Measurements from ENCODE around the gene SH2B3.

SH2B3 gene

GRCh38 chr12:111424189-111424792 is 18.6 kb downstream of the SH2B3 start:
- no peak for DNase-seq
- TF ChIP-seq GATA1 (IDR thresholded peaks at IDR 0.05; ENCODE audit: low read depth, low read length): no peak
- no peak for TF ChIP-seq POLR2A (IDR thresholded peaks at IDR 0.05; ENCODE audit: low read length)

GRCh38 chr12:111424793-111425251 is 19.1 kb downstream of the SH2B3 start:
- TF ChIP-seq GATA1 (IDR thresholded peaks at IDR 0.05; ENCODE audit: low read depth, low read length) (no peak), POLR2A (IDR thresholded peaks at IDR 0.05; ENCODE audit: low read length) (no peak)
- no peak for DNase-seq

DNA sequence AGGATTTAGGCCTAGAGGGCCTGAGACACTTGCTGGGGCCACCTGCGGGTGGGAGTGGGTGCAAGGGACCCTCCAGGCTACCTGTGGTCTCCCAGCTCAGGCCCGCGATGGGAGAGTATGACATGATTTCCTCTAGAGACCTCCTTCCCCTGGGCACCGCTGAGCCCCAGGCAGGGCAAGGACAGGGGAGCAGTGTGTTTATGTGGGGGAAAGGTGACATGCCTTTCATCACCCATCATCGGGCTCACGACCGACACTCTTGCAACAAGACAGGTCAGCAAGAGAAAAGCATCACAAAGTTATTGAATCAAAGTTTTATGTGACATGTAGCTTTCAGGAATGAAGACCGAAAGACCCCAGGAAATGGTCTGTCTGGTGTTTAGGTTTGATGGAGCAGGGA is 19.9 kb downstream of the SH2B3 start:
- no peak for DNase-seq
- TF ChIP-seq POLR2A (IDR thresholded peaks at IDR 0.05; ENCODE audit: low read length) (no peak), GATA1 (IDR thresholded peaks at IDR 0.05; ENCODE audit: low read depth, low read length) (no peak)

DNA sequence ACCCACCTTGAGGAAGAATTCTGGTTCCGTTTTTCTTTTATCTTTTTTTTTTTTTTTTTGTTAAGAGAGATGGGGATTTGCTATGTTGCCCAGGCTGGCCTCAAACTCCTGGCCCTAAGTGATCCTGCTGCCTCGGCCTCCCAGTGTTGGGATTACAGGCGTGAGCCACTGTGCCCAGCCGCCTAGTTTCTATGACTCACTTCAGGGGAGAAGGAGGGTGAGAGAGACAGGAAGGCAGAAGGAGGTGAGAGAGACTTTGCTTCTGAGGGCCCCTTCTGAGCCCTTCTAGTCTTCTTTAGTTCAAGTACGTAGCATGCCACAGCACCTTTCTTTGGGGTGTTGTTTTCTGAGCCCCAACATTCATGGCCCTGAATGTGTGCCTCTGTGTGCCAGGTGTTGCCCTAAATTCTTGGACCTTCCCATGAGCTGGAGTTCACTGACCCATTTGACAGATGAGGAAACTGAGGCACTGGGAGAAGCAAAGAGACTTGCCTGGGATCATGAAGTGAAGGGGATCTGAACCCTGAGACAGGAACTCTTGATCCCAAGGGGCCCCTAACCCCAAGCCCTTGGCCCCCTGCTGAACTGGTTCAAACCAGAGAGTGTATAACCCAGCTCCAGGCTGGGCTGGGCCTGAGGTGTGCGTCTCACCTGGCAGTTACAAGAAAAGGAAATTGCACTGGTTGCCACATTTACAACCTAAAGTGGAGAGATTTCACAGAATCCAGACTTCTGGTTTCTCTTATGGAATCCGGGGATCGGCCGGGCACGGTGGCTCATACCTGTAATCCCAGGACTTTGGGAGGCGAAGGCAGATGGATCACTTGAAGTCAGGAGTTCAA is 20.8 kb downstream of the SH2B3 start:
- TF ChIP-seq GATA1 (IDR thresholded peaks at IDR 0.05; ENCODE audit: low read depth, low read length): no peak
- no peak for TF ChIP-seq POLR2A (IDR thresholded peaks at IDR 0.05; ENCODE audit: low read length)
- DNase-seq: no peak

DNA sequence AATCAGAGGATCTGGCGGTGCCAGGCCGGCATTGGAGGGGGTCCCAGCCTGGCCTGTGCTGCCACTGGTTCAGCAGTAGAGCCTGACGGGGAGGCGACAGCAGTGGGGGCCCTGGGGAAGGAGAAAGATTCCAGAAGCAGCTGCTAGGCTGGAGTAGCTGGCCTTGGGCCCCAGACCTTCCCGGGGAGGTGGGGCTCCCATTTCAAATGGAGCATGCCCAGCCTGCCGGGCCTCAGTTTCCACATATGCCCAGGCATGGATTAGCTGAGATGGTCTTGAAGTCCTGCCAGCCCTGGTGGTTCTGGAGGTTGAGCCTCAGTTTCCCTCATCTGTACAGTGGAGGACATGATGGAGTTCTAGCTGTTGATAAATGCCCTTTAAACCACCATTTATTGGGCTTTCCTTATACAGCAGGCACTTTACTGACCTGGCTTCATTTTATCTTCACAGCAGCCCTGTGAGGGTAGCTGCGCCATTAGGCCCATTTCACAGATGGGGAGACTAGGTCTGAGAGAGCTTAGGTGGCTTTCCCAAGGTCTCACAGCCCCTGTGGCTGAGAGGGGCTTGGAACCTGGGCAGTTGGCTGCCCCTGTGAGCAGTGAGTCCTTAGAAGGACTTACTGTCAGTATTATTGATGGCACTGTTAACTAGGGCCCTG is 21.8 kb downstream of the SH2B3 start:
- no peak for DNase-seq
- TF ChIP-seq GATA1 (IDR thresholded peaks at IDR 0.05; ENCODE audit: low read depth, low read length) (no peak), POLR2A (IDR thresholded peaks at IDR 0.05; ENCODE audit: low read length) (no peak)

- TF ChIP-seq POLR2A (IDR thresholded peaks at IDR 0.05; ENCODE audit: low read length): no peak
- no peak for TF ChIP-seq GATA1 (IDR thresholded peaks at IDR 0.05; ENCODE audit: low read depth, low read length)
- DNase-seq: no peak
Measured at GRCh38 chr12:111428081-111428727, 22.5 kb downstream of the SH2B3 start.

- DNase-seq: no peak
- TF ChIP-seq GATA1 (IDR thresholded peaks at IDR 0.05; ENCODE audit: low read depth, low read length): no peak
- TF ChIP-seq POLR2A (IDR thresholded peaks at IDR 0.05; ENCODE audit: low read length): no peak
Measured at GRCh38 chr12:111428728-111429175, 23.0 kb downstream of the SH2B3 start.

GRCh38 chr12:111429828-111430432 is 24.2 kb downstream of the SH2B3 start:
- no peak for TF ChIP-seq GATA1 (IDR thresholded peaks at IDR 0.05; ENCODE audit: low read depth, low read length)
- TF ChIP-seq POLR2A (IDR thresholded peaks at IDR 0.05; ENCODE audit: low read length): no peak
- peak; percentile 48 to 57 for DNase-seq

DNA sequence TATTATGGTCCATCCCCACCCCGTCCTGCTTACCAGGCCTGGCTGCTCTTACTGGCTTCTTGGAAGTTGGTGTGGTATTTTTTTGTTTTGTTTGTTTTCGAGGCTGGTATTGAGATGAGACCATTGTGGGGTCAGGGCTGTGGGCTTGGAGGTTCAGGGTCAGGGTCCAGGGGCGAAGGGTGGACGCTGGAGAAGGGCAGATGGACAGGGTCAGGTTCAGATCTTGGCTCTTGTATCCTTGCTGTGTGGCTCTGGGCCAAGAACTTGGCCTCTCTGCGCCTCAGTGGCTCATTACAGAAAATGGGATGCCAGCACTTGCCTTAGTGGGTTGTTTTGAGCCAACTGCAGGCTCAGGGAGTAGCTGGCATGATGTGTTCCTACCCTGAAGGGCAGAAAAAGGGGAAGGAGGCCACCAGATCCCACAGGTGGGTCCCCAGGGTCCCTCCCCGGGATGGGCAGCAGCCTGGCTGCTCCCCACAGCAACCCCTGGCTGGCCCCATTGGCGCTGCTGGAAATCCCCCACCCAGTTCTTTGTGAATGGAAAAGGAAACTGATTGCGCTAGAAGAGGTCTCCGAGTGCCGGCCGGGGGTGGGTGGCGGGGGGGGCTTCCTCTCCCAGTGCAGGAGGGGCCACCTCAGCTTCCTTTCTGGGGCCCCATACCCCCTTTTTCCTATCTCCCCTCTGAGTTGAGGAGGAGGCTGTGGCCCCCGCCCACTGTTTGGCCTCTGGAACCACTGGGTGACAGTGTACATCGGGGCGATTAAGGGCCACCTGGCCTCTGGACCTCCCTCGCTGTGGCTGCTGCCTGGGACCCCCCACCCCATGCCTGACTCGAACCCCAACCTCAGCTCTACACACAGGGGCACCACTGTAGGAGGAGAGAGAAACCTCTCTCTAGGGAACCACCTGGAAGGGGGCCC is 25.0 kb downstream of the SH2B3 start:
- DNase-seq: no peak
- TF ChIP-seq GATA1 (IDR thresholded peaks at IDR 0.05; ENCODE audit: low read depth, low read length) (no peak), POLR2A (IDR thresholded peaks at IDR 0.05; ENCODE audit: low read length) (no peak)

DNA sequence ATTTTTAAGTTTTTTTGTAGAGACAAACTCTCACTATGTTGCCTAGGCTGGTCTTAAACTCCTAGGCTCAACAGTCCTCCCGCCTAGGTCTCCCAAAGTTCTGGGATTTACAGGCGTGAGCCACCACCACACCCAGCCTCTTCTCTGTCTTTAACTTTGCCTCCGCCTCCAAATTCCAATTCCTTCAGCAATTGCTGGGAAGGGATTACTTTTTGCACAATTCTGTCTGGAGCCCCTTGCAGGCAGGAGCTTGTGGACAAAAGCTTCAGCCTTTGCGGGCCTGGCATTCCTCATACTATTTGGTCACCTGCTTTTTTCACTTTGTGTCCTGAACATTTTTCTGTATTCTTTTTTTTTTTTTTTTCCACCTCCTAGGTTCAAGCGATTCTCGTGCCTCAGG is 26.0 kb downstream of the SH2B3 start:
- TF ChIP-seq GATA1 (IDR thresholded peaks at IDR 0.05; ENCODE audit: low read depth, low read length) (no peak), POLR2A (IDR thresholded peaks at IDR 0.05; ENCODE audit: low read length) (no peak)
- no peak for DNase-seq

DNA sequence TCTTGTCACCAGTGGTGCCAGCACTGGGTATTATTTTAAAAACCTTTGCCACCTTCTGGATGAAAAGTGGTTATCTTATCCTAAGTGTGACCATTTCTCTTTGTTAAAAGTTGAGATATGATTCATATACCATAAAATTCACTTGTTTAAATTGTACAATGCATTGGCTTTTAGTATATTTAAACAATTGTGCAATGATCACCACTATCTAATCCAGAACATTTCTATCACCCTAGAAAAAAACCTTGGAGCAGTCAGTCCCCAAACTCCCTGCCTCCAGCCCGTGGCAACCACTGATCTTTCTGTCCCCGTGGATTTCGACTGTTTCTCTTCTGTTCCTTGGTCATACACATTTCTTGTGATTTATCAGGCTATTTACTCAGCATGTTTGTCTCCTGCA is 28.3 kb downstream of the SH2B3 start:
- TF ChIP-seq GATA1 (IDR thresholded peaks at IDR 0.05; ENCODE audit: low read depth, low read length) (no peak), POLR2A (IDR thresholded peaks at IDR 0.05; ENCODE audit: low read length) (no peak)
- no peak for DNase-seq

GRCh38 chr12:111434680-111435338 is 29.1 kb downstream of the SH2B3 start:
- DNase-seq: peak; percentile 29 to 56
- TF ChIP-seq GATA1 (IDR thresholded peaks at IDR 0.05; ENCODE audit: low read depth, low read length): no peak
- no peak for TF ChIP-seq POLR2A (IDR thresholded peaks at IDR 0.05; ENCODE audit: low read length)
